ENCODE data around the gene IFITM1.
"Not testable (repeated sequence)": the region's sequence is repeated elsewhere in the genome, so short reads cannot be mapped to it uniquely, and the experiment has no call there.

Gene IFITM1

GRCh38 chr11:325796-326591, 12.2 kb downstream of the IFITM1 start:
- DNase-seq (ENCODE audit: low read depth in 1 of 2, low spot score in 1 of 2), result no peak

- DNase-seq (ENCODE audit: low read depth in 1 of 2, low spot score in 1 of 2), result no peak
Measured at GRCh38 chr11:326592-326841, 12.7 kb downstream of the IFITM1 start.

GRCh38 chr11:326842-327580, 13.2 kb downstream of the IFITM1 start:
- no peak for DNase-seq (ENCODE audit: low read depth in 1 of 2, low spot score in 1 of 2)

- no peak for DNase-seq (ENCODE audit: low read depth in 1 of 2, low spot score in 1 of 2)
Measured at GRCh38 chr11:327581-327923, 13.7 kb downstream of the IFITM1 start.

GRCh38 chr11:328012-328411, 14.2 kb downstream of the IFITM1 start:
- DNase-seq (ENCODE audit: low read depth in 1 of 2, low spot score in 1 of 2), result no peak

- not testable (repeated sequence) for DNase-seq (ENCODE audit: low read depth in 1 of 2, low spot score in 1 of 2)
Measured at GRCh38 chr11:328516-329100, 14.8 kb downstream of the IFITM1 start.

- no peak for DNase-seq (ENCODE audit: low read depth in 1 of 2, low spot score in 1 of 2)
Measured at GRCh38 chr11:329886-330253, 16.0 kb downstream of the IFITM1 start.

GRCh38 chr11:330307-330693, 16.5 kb downstream of the IFITM1 start:
- DNase-seq (ENCODE audit: low read depth in 1 of 2, low spot score in 1 of 2), result no peak

- no peak for DNase-seq (ENCODE audit: low read depth in 1 of 2, low spot score in 1 of 2)
Measured at GRCh38 chr11:330694-331357, 17.0 kb downstream of the IFITM1 start.

- no peak for DNase-seq (ENCODE audit: low read depth in 1 of 2, low spot score in 1 of 2)
Measured at GRCh38 chr11:331358-332060, 17.7 kb downstream of the IFITM1 start.

- no peak for DNase-seq (ENCODE audit: low read depth in 1 of 2, low spot score in 1 of 2)
Measured at GRCh38 chr11:332651-333480, 19.0 kb downstream of the IFITM1 start.

- DNase-seq (ENCODE audit: low read depth in 1 of 2, low spot score in 1 of 2), result not testable (repeated sequence)
Measured at GRCh38 chr11:333616-334263, 19.9 kb downstream of the IFITM1 start.

GRCh38 chr11:334264-334994, 20.6 kb downstream of the IFITM1 start:
- no peak for DNase-seq (ENCODE audit: low read depth in 1 of 2, low spot score in 1 of 2)

- no peak for DNase-seq (ENCODE audit: low read depth in 1 of 2, low spot score in 1 of 2)
Measured at GRCh38 chr11:335779-336658, 22.2 kb downstream of the IFITM1 start.

- no peak for DNase-seq (ENCODE audit: low read depth in 1 of 2, low spot score in 1 of 2)
Measured at GRCh38 chr11:336659-337198, 22.9 kb downstream of the IFITM1 start.

GRCh38 chr11:337711-338110, 23.9 kb downstream of the IFITM1 start:
- DNase-seq (ENCODE audit: low read depth in 1 of 2, low spot score in 1 of 2), result no peak

- DNase-seq (ENCODE audit: low read depth in 1 of 2, low spot score in 1 of 2), result no peak
Measured at GRCh38 chr11:339963-340362, 26.1 kb downstream of the IFITM1 start.

Data from activated CD4-positive, alpha-beta T cell treated with anti-CD3 and anti-CD28 coated beads, Interleukin-2, amount 50 U/mL, for 24 hours (primary cell).